ENCODE results near the gene NXNL2.

The NXNL2 gene

DNA sequence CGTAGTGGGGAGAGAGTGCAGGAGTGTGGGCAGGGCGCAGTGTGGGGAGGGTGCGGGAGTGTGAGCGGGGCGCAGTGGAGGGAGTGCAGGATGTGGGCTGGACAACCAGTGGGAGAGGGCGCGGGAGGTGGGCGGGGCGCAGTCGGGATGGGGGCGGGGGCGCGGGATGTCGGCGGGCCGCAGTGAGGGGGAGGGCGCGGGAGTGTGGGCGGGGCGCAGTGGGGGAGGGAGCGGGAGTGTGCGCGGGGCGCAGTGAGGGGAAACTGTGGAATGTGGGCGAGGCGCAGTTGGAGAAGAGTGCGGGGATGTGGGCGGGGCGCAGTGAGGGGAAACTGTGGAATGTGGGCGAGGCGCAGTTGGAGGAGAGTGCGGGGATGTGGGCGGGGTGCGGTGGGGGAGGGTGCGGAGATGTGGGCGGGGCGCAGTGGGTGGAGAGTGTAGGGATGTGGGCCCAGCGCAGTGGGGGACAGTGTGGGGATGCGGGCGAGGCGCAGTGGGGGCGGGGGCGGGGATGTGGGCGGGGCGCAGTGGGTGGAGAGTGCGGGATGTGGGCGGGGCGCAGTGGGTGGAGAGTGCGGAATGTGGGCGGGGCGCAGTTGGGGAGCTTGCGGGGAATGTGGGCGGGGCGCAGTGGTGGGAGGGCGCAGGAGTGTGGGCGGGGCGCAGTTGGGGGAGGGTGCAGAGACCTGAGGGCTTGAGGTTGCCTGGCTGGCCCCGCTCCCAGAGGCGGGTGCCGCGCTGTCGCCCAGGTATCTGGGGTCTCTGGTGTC, at the start of gene NXNL2:
Gene NXNL2 (plus strand): TSS at position 723 of the 770 bp plus-strand sequence. CDS start 257 bp downstream, outside the sequence.
- DNase-seq (ENCODE audit: low read depth in 4 of 4, low spot score in 1 of 4) = peak in 1 of 4 experiments; percentile 15

DNA sequence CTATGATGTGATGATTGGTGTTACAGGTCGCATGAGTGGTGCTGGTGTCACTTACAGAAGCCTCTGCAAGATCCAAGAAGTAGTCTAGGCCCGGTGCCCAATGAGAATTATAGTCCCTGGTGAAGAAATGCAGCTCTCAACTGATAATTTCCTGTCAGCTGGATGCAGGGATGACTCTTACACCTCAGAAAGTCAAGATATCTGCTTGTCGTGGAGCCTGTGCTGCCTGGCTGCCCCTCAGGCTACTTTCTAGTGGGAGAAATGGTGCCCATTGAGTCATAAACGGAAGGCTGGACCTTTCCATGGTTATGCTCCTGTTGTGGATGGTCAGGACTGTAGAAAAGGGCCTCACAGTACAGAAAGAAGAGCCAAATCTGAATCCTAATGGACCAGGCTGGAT, 46.8 kb upstream of the NXNL2 start:
- no peak for DNase-seq (ENCODE audit: low read depth in 4 of 4, low spot score in 1 of 4)

DNA sequence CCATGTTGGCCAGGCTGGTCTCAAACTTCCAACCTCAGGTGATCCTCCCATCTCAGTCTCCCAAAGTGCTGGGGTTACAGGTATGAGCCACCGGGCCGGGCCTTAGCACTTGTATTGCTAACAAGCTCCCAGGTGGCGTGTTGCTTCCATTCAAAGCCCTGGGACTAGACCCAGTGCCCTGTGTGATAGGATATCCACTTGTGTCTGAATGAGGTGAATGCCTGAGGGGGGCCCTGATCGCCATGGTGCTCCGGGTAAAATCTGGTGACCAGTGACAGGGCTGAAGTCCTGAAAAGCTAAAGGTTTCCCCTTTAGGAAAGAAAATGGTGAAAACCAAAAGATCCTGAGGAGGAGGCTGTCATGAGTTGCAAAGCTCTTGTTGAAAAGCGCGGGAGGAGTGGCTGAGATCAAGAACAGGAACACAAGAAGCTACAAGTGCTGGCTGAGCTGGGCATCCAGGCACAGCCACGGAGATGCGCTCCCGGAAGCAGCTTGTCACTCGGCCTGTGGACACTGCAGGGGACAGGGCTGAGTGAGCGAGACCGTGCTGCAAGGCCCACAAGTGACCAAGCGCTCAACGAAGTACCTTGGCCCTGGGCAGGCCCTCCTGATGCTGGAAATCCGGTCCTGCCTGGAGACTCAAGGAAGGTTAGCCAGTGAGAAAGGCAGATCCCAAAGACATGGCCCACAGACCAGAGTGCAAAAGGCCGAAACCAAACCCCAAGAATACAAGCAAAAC, 39.8 kb upstream of the NXNL2 start:
- no peak for DNase-seq (ENCODE audit: low read depth in 4 of 4, low spot score in 1 of 4)

DNA sequence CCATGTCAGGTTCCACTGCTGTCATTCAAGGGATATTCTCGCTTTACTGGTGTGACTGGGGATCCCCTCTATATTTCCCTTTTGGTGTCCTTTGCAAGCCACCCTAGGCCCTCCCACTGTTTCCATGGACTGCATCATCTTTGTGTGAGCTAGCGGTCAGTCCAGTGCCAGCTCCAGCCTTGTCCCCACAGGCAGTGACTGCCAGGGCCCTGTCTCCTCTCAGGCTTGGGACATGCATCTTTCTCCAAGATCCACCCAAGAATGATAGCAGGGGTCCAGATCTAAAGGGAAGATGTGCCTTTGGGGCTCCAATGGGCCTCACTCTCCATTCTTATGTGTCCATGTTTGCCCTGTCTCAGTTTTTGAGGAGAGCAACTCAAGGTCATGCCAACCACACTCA, 37.8 kb upstream of the NXNL2 start:
- DNase-seq (ENCODE audit: low read depth in 4 of 4, low spot score in 1 of 4) = no peak

DNA sequence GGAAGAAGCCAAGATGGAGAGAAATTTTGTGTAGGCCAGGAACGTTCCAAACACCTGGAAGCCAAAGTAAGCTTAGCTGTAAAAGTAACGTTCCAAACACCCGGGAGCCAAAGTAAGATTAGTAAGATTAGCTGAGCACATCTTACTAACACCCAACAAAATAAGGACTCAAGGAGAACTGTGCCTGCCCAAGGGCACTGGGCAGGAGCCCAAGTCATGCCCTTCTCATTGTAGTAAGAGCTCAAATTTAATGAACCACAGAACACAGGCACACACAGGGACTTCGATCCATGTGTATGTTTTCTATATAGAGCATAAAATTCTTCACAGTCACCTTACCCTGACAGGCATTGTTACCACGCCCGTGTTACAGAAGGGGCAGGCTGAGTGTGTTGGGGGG, 36.1 kb upstream of the NXNL2 start:
- no peak for DNase-seq (ENCODE audit: low read depth in 4 of 4, low spot score in 1 of 4)

DNA sequence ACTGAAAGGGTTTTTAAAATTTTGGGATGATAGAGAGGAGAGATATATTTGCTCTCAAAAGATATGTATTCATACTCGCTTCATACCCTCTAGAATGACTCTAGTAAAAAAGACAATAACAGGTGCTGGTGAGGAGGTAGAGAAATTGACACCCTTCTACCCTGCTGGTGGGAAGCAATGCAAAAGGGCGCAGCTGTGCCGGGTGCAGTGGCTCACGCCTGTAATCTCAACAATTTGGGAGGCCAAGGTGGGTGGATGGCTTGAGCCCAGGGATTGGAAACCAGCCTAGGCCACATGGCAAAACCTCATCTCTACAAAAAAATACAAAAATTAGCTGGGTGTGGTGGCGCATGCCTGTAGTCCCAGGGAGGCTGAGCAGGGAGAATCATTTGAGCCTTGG, 33.9 kb upstream of the NXNL2 start:
- DNase-seq (ENCODE audit: low read depth in 4 of 4, low spot score in 1 of 4) = no peak

DNA sequence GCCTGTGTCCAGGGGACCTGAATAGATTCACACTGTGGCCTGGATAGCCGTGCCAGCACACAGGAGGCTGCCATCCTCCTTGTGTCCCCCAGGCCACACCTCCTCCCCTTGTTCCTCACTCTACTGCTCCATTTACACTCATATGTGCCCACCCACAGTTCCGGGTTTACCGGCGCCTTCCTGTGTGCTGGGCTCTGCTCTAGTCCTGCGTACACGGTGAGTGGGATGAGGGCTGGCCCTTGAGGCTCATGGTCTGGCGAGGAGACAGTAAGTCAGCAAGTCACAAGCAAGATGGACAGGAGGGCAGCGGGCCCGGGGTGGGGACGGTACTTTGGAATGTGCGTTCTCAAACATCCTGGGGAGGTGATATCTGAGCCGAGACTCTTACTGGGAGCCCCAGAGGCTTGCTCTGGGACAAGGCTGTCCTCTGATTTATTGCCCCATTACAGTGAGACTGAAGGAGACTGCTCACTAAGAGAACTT, 32.4 kb upstream of the NXNL2 start:
- DNase-seq (ENCODE audit: low read depth in 4 of 4, low spot score in 1 of 4) = no peak

DNA sequence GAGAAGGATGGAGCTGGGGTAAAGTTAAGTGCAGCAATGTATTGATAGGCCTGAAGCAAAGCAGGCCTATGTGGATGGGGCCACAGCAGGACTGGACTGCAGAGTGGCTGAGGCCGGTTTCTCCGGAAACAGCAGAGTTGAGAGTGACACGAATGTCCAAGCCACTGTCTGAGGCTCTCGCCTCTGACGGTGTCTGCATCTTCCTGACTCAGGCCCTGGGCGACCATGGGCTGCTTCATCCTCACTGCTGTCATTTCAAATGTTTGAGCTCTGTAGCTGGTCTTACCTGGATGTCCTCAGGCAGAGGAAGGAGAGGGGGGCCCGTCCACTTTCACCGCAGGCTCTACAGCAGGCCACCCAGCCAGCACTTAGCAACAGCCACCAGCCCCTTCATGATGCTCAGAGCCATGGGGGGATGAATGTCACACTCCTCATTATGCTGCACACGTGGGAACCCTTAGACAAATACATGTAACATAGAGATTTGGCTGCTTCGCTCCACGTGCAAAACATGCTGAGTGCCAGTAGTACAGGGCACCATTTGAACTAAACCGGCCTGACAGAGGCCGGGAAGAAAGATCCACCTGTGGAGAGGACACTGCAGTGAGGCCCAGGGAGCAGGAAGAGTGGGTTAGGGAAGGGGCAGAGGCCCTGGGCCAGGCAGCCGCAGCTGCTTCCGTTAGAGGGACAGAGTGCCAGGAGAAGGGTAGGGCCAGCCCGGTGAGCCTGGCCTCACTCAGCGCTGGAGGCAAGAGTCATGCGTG, 31.7 kb upstream of the NXNL2 start:
- no peak for DNase-seq (ENCODE audit: low read depth in 4 of 4, low spot score in 1 of 4)

DNA sequence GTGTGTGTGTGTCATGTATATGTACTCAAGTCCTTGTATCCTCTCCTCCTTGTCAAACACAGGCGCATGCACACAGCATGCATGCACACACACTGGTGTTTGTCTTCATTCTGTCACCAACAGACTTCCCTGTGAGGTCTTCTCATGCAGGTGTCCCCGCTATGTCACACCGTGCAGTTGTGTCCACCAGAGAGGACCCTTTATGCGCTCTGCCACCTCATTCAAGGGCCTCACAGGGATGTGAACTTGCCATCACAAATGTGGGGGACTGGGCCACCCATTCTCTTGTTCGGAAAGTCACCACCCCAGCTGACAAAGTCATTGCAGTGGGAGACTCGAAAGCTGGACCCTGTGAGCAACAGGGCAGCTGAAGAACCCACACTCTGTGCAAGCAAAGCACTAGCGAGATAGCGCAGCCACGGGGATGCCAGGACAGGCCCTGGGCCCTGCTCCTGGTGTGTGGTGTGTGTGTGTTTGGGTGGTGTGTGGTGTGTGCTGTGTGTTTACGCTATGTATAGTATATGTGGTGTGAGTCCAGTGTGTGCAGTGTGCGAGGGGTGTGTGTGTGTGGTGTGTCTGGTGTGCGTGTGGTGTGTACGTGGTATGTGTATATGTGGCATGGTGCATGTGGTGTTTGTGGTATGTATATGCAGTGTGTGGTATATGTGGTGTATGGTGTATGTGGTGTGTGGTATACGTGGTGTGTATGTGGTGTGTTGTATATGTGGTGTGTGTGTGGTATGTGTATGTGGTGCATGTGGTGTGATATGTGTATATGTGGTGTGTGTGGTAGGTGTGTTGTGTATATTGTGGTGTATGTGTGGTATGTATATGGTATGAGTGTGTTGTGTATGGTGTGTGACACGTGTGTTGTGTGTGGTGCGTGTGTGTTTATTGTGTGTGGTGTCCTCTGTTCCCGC, 30.9 kb upstream of the NXNL2 start:
- no peak for DNase-seq (ENCODE audit: low read depth in 4 of 4, low spot score in 1 of 4)

DNA sequence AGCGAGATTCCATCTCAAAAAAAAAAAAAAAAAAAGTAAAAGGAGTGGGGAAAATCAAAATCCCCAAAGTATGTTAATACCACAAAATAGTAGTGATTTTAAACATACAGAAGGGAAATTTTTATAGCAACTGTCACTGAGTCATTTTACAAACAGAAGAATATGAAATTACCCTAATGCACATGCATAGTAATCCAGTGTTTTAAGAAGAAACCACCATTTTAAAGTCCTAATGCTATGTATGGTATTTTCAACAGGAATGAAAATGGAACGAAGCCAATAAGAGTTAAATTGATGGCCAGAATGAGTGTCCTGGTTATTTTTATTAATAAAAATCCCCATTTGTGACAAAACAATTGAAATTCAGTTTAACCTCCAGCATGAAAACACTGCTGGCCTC, 26.7 kb upstream of the NXNL2 start:
- DNase-seq (ENCODE audit: low read depth in 4 of 4, low spot score in 1 of 4) = no peak

DNA sequence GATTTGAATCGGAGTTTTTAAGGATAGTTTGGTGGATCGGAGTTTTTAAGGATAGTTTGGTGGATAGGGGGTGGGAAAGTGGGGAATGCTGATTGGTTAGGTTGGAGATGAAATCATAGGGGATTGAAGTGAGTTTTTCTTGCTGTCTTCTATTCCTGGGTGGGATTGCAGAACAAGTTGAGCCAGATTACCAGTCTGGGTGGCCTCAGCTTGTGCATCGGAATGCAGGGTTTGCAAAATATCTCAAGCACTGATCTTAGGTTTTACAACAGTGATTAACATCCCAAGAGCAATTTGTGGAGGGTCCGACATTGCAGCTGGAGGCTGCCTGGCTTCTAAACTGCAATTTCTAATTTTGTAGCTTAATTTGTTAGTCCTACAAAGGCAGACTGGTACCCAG, 23.1 kb upstream of the NXNL2 start:
- no peak for DNase-seq (ENCODE audit: low read depth in 4 of 4, low spot score in 1 of 4)

DNA sequence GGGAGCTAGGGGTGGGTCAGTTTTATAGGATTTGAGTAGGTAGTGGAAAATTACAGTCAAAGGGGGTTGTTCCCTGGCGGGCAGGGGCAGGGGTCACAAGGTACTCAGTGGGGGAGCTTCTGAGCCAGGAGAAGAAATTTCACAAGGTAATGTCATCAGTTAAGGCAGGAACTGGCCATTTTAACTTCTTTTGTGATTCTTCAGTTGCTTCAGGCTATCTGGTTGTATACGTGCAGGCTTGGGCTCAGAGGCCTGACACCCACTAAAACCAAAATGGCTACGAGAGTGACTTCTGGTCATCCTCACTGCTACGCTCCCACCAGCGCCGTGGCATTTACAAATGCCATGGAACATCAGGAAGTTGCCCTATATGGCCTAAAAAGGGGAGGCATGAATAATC, 20.7 kb upstream of the NXNL2 start:
- no peak for DNase-seq (ENCODE audit: low read depth in 4 of 4, low spot score in 1 of 4)

DNA sequence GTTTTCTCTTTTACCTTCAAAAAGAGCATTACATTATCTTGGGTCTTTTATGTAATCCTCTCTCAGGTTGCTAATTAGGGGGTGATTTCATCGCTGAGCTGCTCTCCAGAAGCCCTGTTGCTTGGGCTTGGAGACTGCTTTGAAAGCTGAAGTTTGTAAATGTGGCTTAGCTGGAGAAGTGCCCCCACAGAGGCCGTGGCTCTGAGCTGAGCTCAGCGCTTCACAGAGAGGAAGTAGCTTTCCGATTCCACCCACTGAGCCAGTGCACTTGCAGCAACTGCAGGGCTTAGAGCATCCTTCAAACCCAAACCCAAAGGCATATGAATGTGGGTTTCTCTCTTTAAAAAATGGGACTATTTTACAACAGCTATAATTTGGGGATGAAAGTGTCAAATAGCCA, 13.7 kb upstream of the NXNL2 start:
- DNase-seq (ENCODE audit: low read depth in 4 of 4, low spot score in 1 of 4) = no peak

DNA sequence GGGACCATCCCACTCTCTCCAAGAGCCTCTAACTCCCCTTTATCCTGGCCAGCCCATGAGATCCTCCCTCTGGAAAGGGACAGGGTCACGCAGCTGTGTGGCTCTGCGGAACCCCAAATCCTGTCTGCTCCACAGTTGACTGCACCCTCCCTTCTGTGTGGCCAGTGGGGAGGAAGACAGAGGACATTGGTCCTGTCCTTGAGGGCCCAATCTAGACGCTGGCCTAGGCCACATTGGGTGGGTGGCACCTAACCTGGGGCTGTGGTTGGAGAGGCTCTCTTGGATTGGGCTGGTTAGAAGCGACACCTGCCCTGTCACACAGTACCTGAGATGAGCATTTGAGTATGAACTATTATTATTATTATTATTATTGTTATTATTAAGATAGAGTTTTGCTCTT, 12.6 kb upstream of the NXNL2 start:
- DNase-seq (ENCODE audit: low read depth in 4 of 4, low spot score in 1 of 4) = no peak

DNA sequence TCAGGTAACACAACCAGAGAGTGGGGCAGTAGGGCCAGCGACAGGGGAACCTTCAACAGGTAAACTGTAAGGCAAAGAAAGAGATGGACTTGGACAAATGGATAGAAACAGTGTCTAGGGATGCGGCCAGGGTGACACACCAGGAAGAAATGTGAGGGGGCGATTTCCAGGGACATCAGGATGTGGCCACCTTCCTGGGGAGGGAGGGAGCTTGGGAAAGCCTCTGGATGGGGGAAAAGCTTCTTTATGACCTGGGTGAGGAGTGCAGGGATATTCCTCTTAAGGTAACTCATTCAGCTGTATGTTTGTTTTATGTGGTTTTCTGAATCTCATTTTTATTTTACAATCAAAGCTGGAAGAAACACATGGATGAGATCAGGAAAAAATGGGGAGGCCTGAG, 11.9 kb upstream of the NXNL2 start:
- no peak for DNase-seq (ENCODE audit: low read depth in 4 of 4, low spot score in 1 of 4)

DNA sequence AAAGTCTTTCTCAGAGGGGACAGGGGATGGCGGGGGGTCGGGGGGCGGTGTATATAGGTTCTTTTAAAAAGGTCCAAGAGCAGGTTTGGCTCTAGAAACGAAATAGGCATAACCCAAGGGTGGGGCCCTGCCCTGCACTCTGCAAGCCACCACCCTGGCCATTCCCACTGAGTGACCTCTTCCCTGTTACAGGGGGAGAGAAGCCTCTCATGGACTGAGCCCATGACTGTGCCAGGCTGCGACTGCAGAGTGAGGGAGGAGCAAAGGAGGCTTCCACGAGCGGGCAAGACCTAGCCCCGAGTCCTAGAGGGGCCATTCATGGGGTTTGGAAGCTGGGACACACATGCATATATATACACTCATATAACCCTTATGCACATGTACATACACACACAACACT, 10.1 kb upstream of the NXNL2 start:
- DNase-seq (ENCODE audit: low read depth in 4 of 4, low spot score in 1 of 4) = no peak

DNA sequence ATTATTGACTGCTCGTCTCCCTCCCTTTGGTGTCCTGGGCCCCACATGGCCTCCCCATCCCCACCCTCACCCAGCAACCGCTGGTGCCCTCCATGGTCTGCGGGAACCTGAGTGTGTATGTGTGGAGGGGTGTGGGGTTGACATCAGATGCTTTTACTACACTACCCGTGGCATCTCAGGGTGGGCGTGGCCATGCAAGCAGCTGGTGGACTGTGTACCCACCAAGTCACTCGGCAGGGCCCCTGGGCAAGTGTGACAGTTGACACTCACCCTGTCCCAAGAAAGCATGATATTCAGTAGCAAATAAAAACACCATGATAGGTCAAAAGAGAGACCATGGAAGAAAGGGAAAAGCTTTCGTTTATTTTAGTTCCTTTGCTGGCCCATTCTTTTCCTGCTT, 7.4 kb upstream of the NXNL2 start:
- no peak for DNase-seq (ENCODE audit: low read depth in 4 of 4, low spot score in 1 of 4)

DNA sequence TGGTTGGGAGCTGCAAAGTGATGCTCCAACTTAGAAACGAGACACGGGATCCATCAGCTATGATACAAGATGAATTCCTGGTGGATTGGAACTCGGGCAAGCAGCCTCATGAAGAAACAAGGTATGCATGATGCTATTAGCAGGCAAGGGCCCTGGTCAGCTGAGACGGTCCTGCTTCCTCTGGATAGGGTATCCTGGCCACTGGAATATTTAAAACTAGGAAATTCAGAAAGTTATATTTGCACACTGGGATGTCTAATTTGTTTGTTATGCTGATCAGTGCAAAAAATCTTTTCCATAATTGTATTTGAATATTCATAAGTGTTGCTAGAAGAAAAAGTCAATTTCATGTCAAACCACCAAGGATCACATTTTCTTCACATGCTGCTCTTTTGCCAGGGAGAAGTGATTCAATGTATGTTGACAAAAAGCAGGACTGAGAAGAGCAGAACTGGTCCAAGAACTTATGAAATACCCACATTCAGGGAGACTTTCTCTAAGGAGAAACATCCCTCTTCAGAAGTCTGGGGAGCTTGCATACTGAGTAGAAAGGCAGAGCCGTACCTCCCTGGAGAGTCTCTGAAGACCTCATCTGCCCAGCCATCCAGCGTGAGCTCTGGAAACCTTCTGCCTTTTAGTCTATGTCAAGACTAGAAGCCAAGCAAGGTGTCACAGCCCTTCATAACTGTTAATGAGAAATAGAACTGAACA, 6.7 kb upstream of the NXNL2 start:
- no peak for DNase-seq (ENCODE audit: low read depth in 4 of 4, low spot score in 1 of 4)

DNA sequence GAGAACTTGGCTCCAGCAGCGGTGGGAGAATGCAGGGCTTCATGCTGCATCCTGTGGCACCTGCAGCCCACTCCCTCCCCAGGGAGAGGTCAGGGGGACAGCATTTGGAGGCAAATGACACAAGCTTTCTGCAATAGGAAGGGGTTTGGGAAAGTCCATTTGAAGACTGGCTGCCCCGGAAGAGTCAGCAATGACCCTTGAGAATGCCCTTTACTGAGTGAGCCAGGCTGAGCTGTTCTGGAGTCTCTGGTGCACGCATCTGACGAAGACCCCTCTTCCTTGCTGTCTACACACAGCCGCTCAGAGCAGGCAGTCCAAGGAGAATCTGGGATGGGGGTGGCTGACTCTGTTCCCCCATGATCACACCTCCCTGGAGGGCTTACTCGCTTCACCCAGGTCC, 5.5 kb upstream of the NXNL2 start:
- DNase-seq (ENCODE audit: low read depth in 4 of 4, low spot score in 1 of 4) = no peak

DNA sequence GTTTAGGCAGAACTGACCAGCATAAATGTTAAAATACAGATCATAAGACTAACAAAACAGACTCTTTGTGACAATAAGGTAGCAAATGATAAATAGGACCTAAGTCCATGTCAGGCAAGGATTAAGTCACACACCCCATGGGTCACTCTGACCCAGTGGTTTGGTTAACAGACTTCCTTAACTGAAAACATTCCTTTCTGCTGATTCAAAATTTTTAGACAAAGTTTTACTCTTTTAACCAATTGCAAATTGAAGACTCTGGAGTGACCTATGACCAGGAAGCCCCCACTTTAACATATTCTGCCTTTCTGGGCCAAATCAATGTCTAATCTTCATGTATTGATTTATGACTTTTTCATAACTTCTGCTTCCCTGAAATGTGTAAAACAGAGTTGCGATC, 4.9 kb upstream of the NXNL2 start:
- DNase-seq (ENCODE audit: low read depth in 4 of 4, low spot score in 1 of 4) = no peak

Measured in stimulated activated CD4-positive, alpha-beta T cell treated with anti-CD3 and anti-CD28 coated beads, Interleukin-1b, Interleukin-23, amount 100 ng/mL, for 24 hours (primary cell).